Vagina (tissue), 2 donors: ENCODE results near the gene FSTL5. TPM values are rescaled to one million over a fixed set of nuclear protein-coding genes. Genes with fewer than 3 reads are reported as not detected.

ENCODE experiments used
- DNase-seq, 2 donors: peaks; one replicate each; pipeline ENCODE4 v3.0.0-alpha.2; 2017; ENCODE audit errors: extremely low spot score in 2 of 2
- H3K27ac ChIP-seq: fragments of 200-600 bp; sonication (generic); one replicate; pipeline ENCODE4 v1.5.1; 2019
- H3K27me3 ChIP-seq: fragments of 200-600 bp; sonication (generic); one replicate; pipeline ENCODE4 v1.5.1; 2019
- H3K36me3 ChIP-seq, 2 donors: fragments of 200-600 bp; sonication (generic); one replicate each; pipeline ENCODE4 v1.5.1; 2017 to 2019
- H3K4me1 ChIP-seq: fragments of 200-600 bp; sonication (generic); one replicate; pipeline ENCODE4 v1.5.1; 2019
- H3K4me3 ChIP-seq, 2 donors: fragments of 200-600 bp; sonication (generic); 1 replicate in 1 of 2; 2 replicates in 1 of 2; pipeline ENCODE4 v1.5.1; 2016 to 2019
- H3K9me3 ChIP-seq: fragments of 200-600 bp; sonication (generic); one replicate; pipeline ENCODE4 v1.5.1; 2019
- CTCF ChIP-seq, 3 experiments: fragments of 450-650 bp in 2 of 3; fragments of 200-600 bp in 1 of 3; sonication (generic) in 1 of 3; IDR thresholded peaks; one replicate each; pipeline ENCODE4 v1.5.1; 2017 to 2019; ENCODE audit warnings: antibody characterized with exemption in 3 of 3, mild to moderate bottlenecking in 2 of 3, moderate library complexity in 2 of 3
- POLR2A ChIP-seq, 2 donors: fragments of 450-650 bp; IDR thresholded peaks; one replicate each; pipeline ENCODE4 v1.6.1; 2017; ENCODE audit warnings: antibody characterized with exemption in 2 of 2, mild to moderate bottlenecking in 2 of 2, moderate library complexity in 2 of 2
- POLR2AphosphoS5 ChIP-seq, 2 donors: sonication (generic); formaldehyde crosslinking; IDR thresholded peaks; one replicate each; pipeline ENCODE4 v1.9.0; 2017; ENCODE audit warnings: antibody characterized with exemption in 2 of 2, mild to moderate bottlenecking in 2 of 2, low read depth in 1 of 2; ENCODE audit not compliant: insufficient read depth in 1 of 2
- intact Hi-C: fragments of 100-400 bp; cut with DNase I; formaldehyde crosslinking; loops from one replicate; pipeline ENCODE4 v1.15.1; 2023
- total RNA-seq: library from RNA; depleted of rRNA; stranded (reverse); fragments of >200 nt; gene quantifications from one replicate; pipeline ENCODE4 v1.2.3, GENCODE V29; 2016

The FSTL5 gene
- total RNA-seq, 1 donor from 2014 or later = 0.74 TPM

GRCh38 chr4:161948026-161948770 lies 215.6 kb downstream of the FSTL5 start:
- TF ChIP-seq POLR2A (IDR thresholded peaks at IDR 0.05) (no peak), POLR2AphosphoS5 (IDR thresholded peaks at IDR 0.05; ENCODE audit: insufficient read depth in 1 of 2, low read depth in 1 of 2) (no peak), CTCF (IDR thresholded peaks at IDR 0.05) (no peak)
- H3K4me3 ChIP-seq = no peak overlapping the region
- intact Hi-C loops = no loop called here
- H3K4me1 ChIP-seq = no peaks in the 10 kb centered on the region
- no peaks in the 10 kb centered on the region for H3K36me3 ChIP-seq
- no peaks in the 10 kb centered on the region for H3K9me3 ChIP-seq
- H3K27ac ChIP-seq = no peak overlapping the region
- H3K27me3 ChIP-seq = no peaks in the 10 kb centered on the region
- DNase-seq = no peak

- H3K27me3 ChIP-seq = no peaks in the 10 kb centered on the region
- H3K9me3 ChIP-seq = no peaks in the 10 kb centered on the region
- TF ChIP-seq CTCF (IDR thresholded peaks at IDR 0.05) = no peak
- TF ChIP-seq POLR2AphosphoS5 (IDR thresholded peaks at IDR 0.05; ENCODE audit: insufficient read depth in 1 of 2, low read depth in 1 of 2) = no peak
- no peak for TF ChIP-seq POLR2A (IDR thresholded peaks at IDR 0.05)
- no peak overlapping the region for H3K4me3 ChIP-seq
- no peak overlapping the region for H3K27ac ChIP-seq
- no peaks in the 10 kb centered on the region for H3K36me3 ChIP-seq
- H3K4me1 ChIP-seq = no peaks in the 10 kb centered on the region
- DNase-seq = no peak
- intact Hi-C loops = no loop called here
These were observed 226.2 kb downstream of the FSTL5 start for GRCh38 chr4:161937596-161937995.

GRCh38 chr4:161936625-161937550 lies 226.9 kb downstream of the FSTL5 start:
- Histone ChIP-seq H3K27me3 (no peaks in the 10 kb centered on the region), H3K9me3 (no peaks in the 10 kb centered on the region), H3K4me1 (no peaks in the 10 kb centered on the region), H3K27ac (no peak overlapping the region), H3K36me3 (no peaks in the 10 kb centered on the region), H3K4me3 (no peak overlapping the region)
- TF ChIP-seq POLR2A (IDR thresholded peaks at IDR 0.05) = no peak
- TF ChIP-seq CTCF (IDR thresholded peaks at IDR 0.05) = no peak
- no peak for TF ChIP-seq POLR2AphosphoS5 (IDR thresholded peaks at IDR 0.05; ENCODE audit: insufficient read depth in 1 of 2, low read depth in 1 of 2)
- intact Hi-C loops = no loop called here
- DNase-seq = no peak

- intact Hi-C loops = no loop called here
- no peak overlapping the region for H3K4me3 ChIP-seq
- H3K36me3 ChIP-seq = no peaks in the 10 kb centered on the region
- no peak for TF ChIP-seq POLR2A (IDR thresholded peaks at IDR 0.05)
- TF ChIP-seq POLR2AphosphoS5 (IDR thresholded peaks at IDR 0.05; ENCODE audit: insufficient read depth in 1 of 2, low read depth in 1 of 2) = no peak
- TF ChIP-seq CTCF (IDR thresholded peaks at IDR 0.05) = no peak
- H3K4me1 ChIP-seq = no peaks in the 10 kb centered on the region
- no peak overlapping the region for H3K27ac ChIP-seq
- DNase-seq = no peak
- H3K27me3 ChIP-seq = no peaks in the 10 kb centered on the region
- H3K9me3 ChIP-seq = no peaks in the 10 kb centered on the region
These were observed 232.7 kb downstream of the FSTL5 start for GRCh38 chr4:161931089-161931488.
